HepG2 (cell line): Measurements from ENCODE around the gene AP5Z1. TPM values are rescaled to one million over a fixed set of nuclear protein-coding genes. Genes with fewer than 3 reads are reported as not detected.

Experiments used
- EED ChIP-seq: sonication (generic); formaldehyde crosslinking; IDR thresholded peaks from 2 replicates; pipeline ENCODE4 v1.5.0; 2020; ENCODE audit warnings: mild to moderate bottlenecking, missing genetic modification reagents
- GTF2F1 ChIP-seq: fragments of 150-350 bp; IDR thresholded peaks from 2 replicates; pipeline ENCODE4 v1.6.1; 2014; ENCODE audit warnings: low read length
- HDAC2 ChIP-seq: sonication (generic); formaldehyde crosslinking; IDR thresholded peaks from 2 replicates; pipeline ENCODE4 v1.4.0; 2020; ENCODE audit warnings: missing genetic modification reagents
- HOXA3 ChIP-seq: sonication (generic); formaldehyde crosslinking; IDR thresholded peaks from 2 replicates; pipeline ENCODE4 v1.5.0; 2020; ENCODE audit warnings: missing genetic modification reagents
- NAIF1 ChIP-seq: sonication (generic); formaldehyde crosslinking; IDR thresholded peaks from 2 replicates; pipeline ENCODE4 v1.5.0; 2020; ENCODE audit warnings: mild to moderate bottlenecking, missing genetic modification reagents, borderline replicate concordance
- PHF20 ChIP-seq: sonication (generic); formaldehyde crosslinking; IDR thresholded peaks from 2 replicates; pipeline ENCODE4 v1.5.0; 2020; ENCODE audit warnings: mild to moderate bottlenecking, missing genetic modification reagents
- RARA ChIP-seq: IDR thresholded peaks from 2 replicates; pipeline ENCODE4 v1.6.1; 2016; ENCODE audit warnings: missing genetic modification reagents, missing compliant biosample characterization
- REPIN1 ChIP-seq: sonication (generic); formaldehyde crosslinking; IDR thresholded peaks from 2 replicates; pipeline ENCODE4 v1.8.0; 2022; ENCODE audit warnings: missing genetic modification reagents, low read depth, mild to moderate bottlenecking, borderline replicate concordance
- ZBTB7B ChIP-seq: sonication (generic); formaldehyde crosslinking; IDR thresholded peaks from 2 replicates; pipeline ENCODE4 v1.4.0; 2020; ENCODE audit warnings: missing genetic modification reagents
- ZKSCAN5 ChIP-seq: sonication (generic); formaldehyde crosslinking; IDR thresholded peaks from 2 replicates; pipeline ENCODE4 v1.5.1; 2020; ENCODE audit warnings: mild to moderate bottlenecking, missing genetic modification reagents
- ZNF20 ChIP-seq: sonication (generic); formaldehyde crosslinking; IDR thresholded peaks from 2 replicates; pipeline ENCODE4 v1.4.0; 2020; ENCODE audit warnings: mild to moderate bottlenecking, moderate library complexity, missing genetic modification reagents
- ZNF205 ChIP-seq: IDR thresholded peaks from 2 replicates; pipeline ENCODE4 v1.6.1; 2018; ENCODE audit warnings: missing biosample characterization, missing genetic modification reagents
- ZNF263 ChIP-seq: sonication (generic); formaldehyde crosslinking; IDR thresholded peaks from 2 replicates; pipeline ENCODE4 v1.4.0; 2020; ENCODE audit warnings: missing genetic modification reagents
- ZNF33B ChIP-seq: sonication (generic); formaldehyde crosslinking; IDR thresholded peaks from 2 replicates; pipeline ENCODE4 v1.5.1; 2020; ENCODE audit warnings: mild to moderate bottlenecking, missing genetic modification reagents
- ZNF768 ChIP-seq: sonication (generic); formaldehyde crosslinking; IDR thresholded peaks from 2 replicates; pipeline ENCODE4 v1.4.0; 2020; ENCODE audit warnings: missing genetic modification reagents
- ZNF816 ChIP-seq: sonication (generic); formaldehyde crosslinking; IDR thresholded peaks from 2 replicates; pipeline ENCODE4 v1.8.0; 2022; ENCODE audit warnings: missing genetic modification reagents, mild to moderate bottlenecking, borderline replicate concordance
- ZSCAN31 ChIP-seq: sonication (generic); formaldehyde crosslinking; IDR thresholded peaks from 2 replicates; pipeline ENCODE4 v1.5.0; 2020; ENCODE audit warnings: low read depth, mild to moderate bottlenecking, missing genetic modification reagents
- polyA plus RNA-seq, 8 experiments: library from polyadenylated mRNA; depleted of rRNA in 3 of 8; stranded (reverse) in 7 of 8; unstranded in 1 of 8; fragments of >200 nt; fragmentation: Illumina TruSeq in 4 of 8; extraction: Trizol in 4 of 8; gene quantifications; 2 replicates each; pipeline versions ENCODE4 v1.2.1 to v1.2.3, GENCODE V29; 2011 to 2016; ENCODE audit warnings: low read depth in 4 of 8, missing spikeins in 1 of 8, mixed read lengths in 1 of 8; ENCODE audit not compliant: insufficient read depth in 1 of 8
- total RNA-seq, 5 experiments: library from RNA; depleted of rRNA; stranded (reverse); fragments of >200 nt; fragmentation: Illumina TruSeq; extraction: Trizol; gene quantifications; 2 replicates each; pipeline ENCODE4 v1.2.3, GENCODE V29; 2016; ENCODE audit warnings: low read depth in 1 of 5
- TF ChIP-seq, protein P1 (sequence below): IDR thresholded peaks from 2 replicates; pipeline ENCODE4 v1.6.1; 2016; ENCODE audit warnings: mild to moderate bottlenecking
- TF ChIP-seq, protein P2 (sequence below): sonication (generic); formaldehyde crosslinking; IDR thresholded peaks from 2 replicates; pipeline ENCODE4 v1.4.0; 2020; ENCODE audit warnings: mild to moderate bottlenecking, missing genetic modification reagents
- TF ChIP-seq, protein P3 (sequence below): sonication (generic); formaldehyde crosslinking; IDR thresholded peaks from 2 replicates; pipeline ENCODE4 v1.4.0; 2020; ENCODE audit warnings: missing genetic modification reagents
- TF ChIP-seq, protein P4 (sequence below): sonication (generic); formaldehyde crosslinking; IDR thresholded peaks from 2 replicates; pipeline ENCODE4 v1.4.0; 2020; ENCODE audit warnings: missing genetic modification reagents, borderline replicate concordance
- TF ChIP-seq, protein P5 (sequence below): sonication (generic); formaldehyde crosslinking; IDR thresholded peaks from 2 replicates; pipeline ENCODE4 v1.5.0; 2020; ENCODE audit warnings: missing genetic modification reagents
- TF ChIP-seq, protein P6 (sequence below): sonication (generic); formaldehyde crosslinking; IDR thresholded peaks from 2 replicates; pipeline ENCODE4 v1.4.0; 2020; ENCODE audit warnings: missing genetic modification reagents, borderline replicate concordance

The AP5Z1 gene
- total and polyA plus RNA-seq, 2 of the 13 experiments (the other 11 are each of a cell fraction or from before 2014, with no cell fraction given) = 9.3 to 15.1 TPM

DNA sequence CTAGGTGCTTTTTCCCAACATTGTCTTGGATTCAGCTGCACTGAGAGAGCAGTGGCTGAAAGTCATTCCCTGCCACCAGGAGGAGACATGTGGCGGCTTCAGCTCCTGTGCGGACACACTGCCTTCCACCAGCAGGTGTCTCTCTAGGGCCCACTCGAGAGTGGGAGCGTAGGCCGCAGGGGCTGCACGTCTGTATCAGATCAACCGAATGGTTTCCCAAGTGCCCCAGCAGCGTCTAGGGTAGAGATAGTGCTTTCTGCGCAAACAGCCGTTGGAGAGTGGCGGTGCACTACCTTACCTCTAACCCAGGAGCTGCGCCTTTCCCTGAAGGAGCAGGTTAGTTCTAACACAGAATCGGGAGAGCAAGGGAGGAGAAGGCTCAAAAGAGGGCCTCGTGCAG is 54.8 kb downstream of the AP5Z1 start (continued):
- TF ChIP-seq ZSCAN31 (peak; percentile 73; the same call in 1 of the 2 replicates), ZKSCAN5 (CRISPR knock-in tag) (no peak), ZNF205 (CRISPR knock-in tag) (peak; percentile 79; the same call in 1 of the 2 replicates), GTF2F1 (0 out of 2 replicates have a peak, but pooled peaks have one; percentile 37), ZNF20 (no peak), ZNF816 (CRISPR knock-in tag) (no peak), ZNF768 (CRISPR knock-in tag) (peak; percentile 46; the same call in 1 of the 2 replicates), ZBTB7B (0 out of 2 replicates have a peak, but pooled peaks have one; percentile 61), NAIF1 (CRISPR knock-in tag) (no peak), REPIN1 (CRISPR knock-in tag) (peak; percentile 62; the same call in 1 of the 2 replicates), PHF20 (no peak), ZNF33B (no peak), EED (CRISPR knock-in tag) (peak; percentile 59; the same call in 1 of the 2 replicates), RARA (CRISPR knock-in tag) (peak; percentile 14; the same call in 1 of the 2 replicates), ZNF263 (0 out of 2 replicates have a peak, but pooled peaks have one; percentile 44), HDAC2 (CRISPR knock-in tag) (peak; percentile 60; the same call in 1 of the 2 replicates), HOXA3 (CRISPR knock-in tag) (peak; percentile 22; the same call in 1 of the 2 replicates)
- TF ChIP-seq, protein P1, sequence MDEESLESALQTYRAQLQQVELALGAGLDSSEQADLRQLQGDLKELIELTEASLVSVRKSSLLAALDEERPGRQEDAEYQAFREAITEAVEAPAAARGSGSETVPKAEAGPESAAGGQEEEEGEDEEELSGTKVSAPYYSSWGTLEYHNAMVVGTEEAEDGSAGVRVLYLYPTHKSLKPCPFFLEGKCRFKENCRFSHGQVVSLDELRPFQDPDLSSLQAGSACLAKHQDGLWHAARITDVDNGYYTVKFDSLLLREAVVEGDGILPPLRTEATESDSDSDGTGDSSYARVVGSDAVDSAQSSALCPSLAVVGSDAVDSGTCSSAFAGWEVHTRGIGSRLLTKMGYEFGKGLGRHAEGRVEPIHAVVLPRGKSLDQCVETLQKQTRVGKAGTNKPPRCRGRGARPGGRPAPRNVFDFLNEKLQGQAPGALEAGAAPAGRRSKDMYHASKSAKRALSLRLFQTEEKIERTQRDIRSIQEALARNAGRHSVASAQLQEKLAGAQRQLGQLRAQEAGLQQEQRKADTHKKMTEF (CRISPR knock-in tag) = peak; percentile 45; the same call in 1 of the 2 replicates
- TF ChIP-seq, protein P2, sequence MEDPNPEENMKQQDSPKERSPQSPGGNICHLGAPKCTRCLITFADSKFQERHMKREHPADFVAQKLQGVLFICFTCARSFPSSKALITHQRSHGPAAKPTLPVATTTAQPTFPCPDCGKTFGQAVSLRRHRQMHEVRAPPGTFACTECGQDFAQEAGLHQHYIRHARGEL = peak; percentile 99
- TF ChIP-seq, protein P3, sequence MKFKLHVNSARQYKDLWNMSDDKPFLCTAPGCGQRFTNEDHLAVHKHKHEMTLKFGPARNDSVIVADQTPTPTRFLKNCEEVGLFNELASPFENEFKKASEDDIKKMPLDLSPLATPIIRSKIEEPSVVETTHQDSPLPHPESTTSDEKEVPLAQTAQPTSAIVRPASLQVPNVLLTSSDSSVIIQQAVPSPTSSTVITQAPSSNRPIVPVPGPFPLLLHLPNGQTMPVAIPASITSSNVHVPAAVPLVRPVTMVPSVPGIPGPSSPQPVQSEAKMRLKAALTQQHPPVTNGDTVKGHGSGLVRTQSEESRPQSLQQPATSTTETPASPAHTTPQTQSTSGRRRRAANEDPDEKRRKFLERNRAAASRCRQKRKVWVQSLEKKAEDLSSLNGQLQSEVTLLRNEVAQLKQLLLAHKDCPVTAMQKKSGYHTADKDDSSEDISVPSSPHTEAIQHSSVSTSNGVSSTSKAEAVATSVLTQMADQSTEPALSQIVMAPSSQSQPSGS = no peak
- TF ChIP-seq, protein P4, sequence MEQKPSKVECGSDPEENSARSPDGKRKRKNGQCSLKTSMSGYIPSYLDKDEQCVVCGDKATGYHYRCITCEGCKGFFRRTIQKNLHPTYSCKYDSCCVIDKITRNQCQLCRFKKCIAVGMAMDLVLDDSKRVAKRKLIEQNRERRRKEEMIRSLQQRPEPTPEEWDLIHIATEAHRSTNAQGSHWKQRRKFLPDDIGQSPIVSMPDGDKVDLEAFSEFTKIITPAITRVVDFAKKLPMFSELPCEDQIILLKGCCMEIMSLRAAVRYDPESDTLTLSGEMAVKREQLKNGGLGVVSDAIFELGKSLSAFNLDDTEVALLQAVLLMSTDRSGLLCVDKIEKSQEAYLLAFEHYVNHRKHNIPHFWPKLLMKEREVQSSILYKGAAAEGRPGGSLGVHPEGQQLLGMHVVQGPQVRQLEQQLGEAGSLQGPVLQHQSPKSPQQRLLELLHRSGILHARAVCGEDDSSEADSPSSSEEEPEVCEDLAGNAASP = peak; percentile 58; the same call in 1 of the 2 replicates
- TF ChIP-seq, protein P5, sequence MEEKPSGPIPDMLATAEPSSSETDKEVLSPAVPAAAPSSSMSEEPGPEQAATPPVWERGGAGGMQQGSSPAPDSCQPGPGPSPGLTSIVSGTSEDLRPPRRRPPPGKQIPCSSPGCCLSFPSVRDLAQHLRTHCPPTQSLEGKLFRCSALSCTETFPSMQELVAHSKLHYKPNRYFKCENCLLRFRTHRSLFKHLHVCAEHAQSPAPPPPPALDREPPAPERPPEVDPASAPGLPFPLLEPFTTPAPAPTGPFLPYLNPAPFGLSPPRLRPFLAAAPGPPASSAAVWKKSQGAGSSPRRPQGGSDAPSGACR = peak; percentile 40; the same call in 1 of the 2 replicates
- TF ChIP-seq, protein P6, sequence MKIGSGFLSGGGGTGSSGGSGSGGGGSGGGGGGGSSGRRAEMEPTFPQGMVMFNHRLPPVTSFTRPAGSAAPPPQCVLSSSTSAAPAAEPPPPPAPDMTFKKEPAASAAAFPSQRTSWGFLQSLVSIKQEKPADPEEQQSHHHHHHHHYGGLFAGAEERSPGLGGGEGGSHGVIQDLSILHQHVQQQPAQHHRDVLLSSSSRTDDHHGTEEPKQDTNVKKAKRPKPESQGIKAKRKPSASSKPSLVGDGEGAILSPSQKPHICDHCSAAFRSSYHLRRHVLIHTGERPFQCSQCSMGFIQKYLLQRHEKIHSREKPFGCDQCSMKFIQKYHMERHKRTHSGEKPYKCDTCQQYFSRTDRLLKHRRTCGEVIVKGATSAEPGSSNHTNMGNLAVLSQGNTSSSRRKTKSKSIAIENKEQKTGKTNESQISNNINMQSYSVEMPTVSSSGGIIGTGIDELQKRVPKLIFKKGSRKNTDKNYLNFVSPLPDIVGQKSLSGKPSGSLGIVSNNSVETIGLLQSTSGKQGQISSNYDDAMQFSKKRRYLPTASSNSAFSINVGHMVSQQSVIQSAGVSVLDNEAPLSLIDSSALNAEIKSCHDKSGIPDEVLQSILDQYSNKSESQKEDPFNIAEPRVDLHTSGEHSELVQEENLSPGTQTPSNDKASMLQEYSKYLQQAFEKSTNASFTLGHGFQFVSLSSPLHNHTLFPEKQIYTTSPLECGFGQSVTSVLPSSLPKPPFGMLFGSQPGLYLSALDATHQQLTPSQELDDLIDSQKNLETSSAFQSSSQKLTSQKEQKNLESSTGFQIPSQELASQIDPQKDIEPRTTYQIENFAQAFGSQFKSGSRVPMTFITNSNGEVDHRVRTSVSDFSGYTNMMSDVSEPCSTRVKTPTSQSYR = no peak
